ENCODE measurements around the gene ICAM4.

ICAM4 gene

GRCh38 chr19:10321874-10322835, 35.4 kb downstream of the ICAM4 start:
- Histone ChIP-seq H3K27ac (ENCODE audit: low read depth, low read length) (no peak overlapping the region), H3K9ac (ENCODE audit: low read depth, low read length) (no peak overlapping the region)
- WGBS: 94% methylated on average over 19 of the region's 19 CpGs

GRCh38 chr19:10325732-10326131, 39.0 kb downstream of the ICAM4 start:
- Histone ChIP-seq H3K9ac (ENCODE audit: low read depth, low read length) (no peak overlapping the region), H3K4me1 (ENCODE audit: insufficient read depth, low read length) (no peaks in the 10 kb centered on the region), H3K36me3 (ENCODE audit: insufficient read depth, low read length) (peaks cover 96% of the 10 kb centered on the region), H3K27ac (ENCODE audit: low read depth, low read length) (no peak overlapping the region), H3K9me3 (ENCODE audit: insufficient read depth, low read depth, low read length) (no peaks in the 10 kb centered on the region), H3K27me3 (ENCODE audit: insufficient read depth, low read length) (no peaks in the 10 kb centered on the region), H3K4me3 (ENCODE audit: low read length) (no peak overlapping the region)
- WGBS: 96% methylated on average over 8 of the region's 8 CpGs

More at GRCh38 chr19:10321874-10322835, 35.4 kb downstream of the ICAM4 start:
- Histone ChIP-seq H3K4me1 (ENCODE audit: insufficient read depth, low read length) (no peaks in the 10 kb centered on the region), H3K36me3 (ENCODE audit: insufficient read depth, low read length) (peaks cover 90% of the 10 kb centered on the region), H3K9me3 (ENCODE audit: insufficient read depth, low read depth, low read length) (no peaks in the 10 kb centered on the region), H3K27me3 (ENCODE audit: insufficient read depth, low read length) (no peaks in the 10 kb centered on the region), H3K4me3 (ENCODE audit: low read length) (no peak overlapping the region)

- no peaks in the 10 kb centered on the region for H3K27me3 ChIP-seq (ENCODE audit: insufficient read depth, low read length)
- 0 out of 2 replicates have a peak, but pooled peaks cover 3% of the 10 kb centered on the region for H3K4me1 ChIP-seq (ENCODE audit: insufficient read depth, low read length)
- H3K36me3 ChIP-seq (ENCODE audit: insufficient read depth, low read length): peaks cover 82% of the 10 kb centered on the region
- H3K27ac ChIP-seq (ENCODE audit: low read depth, low read length): no peak overlapping the region
- WGBS: 96% methylated on average over 7 of the region's 7 CpGs
- H3K9ac ChIP-seq (ENCODE audit: low read depth, low read length): no peak overlapping the region
- H3K9me3 ChIP-seq (ENCODE audit: insufficient read depth, low read depth, low read length): no peaks in the 10 kb centered on the region
- no peak overlapping the region for H3K4me3 ChIP-seq (ENCODE audit: low read length)
Observed at GRCh38 chr19:10327793-10328192, 41.0 kb downstream of the ICAM4 start.

- Histone ChIP-seq H3K9ac (ENCODE audit: low read depth, low read length) (no peak overlapping the region), H3K4me3 (ENCODE audit: low read length) (no peak overlapping the region), H3K9me3 (ENCODE audit: insufficient read depth, low read depth, low read length) (no peaks in the 10 kb centered on the region), H3K27me3 (ENCODE audit: insufficient read depth, low read length) (no peaks in the 10 kb centered on the region), H3K4me1 (ENCODE audit: insufficient read depth, low read length) (0 out of 2 replicates have a peak, but pooled peaks cover 3% of the 10 kb centered on the region), H3K36me3 (ENCODE audit: insufficient read depth, low read length) (peaks cover 72% of the 10 kb centered on the region), H3K27ac (ENCODE audit: low read depth, low read length) (no peak overlapping the region)
- 97% methylated on average over 41 of the region's 41 CpGs for WGBS
Observed at GRCh38 chr19:10328558-10329429, 42.0 kb downstream of the ICAM4 start.

GRCh38 chr19:10329555-10329954, 42.8 kb downstream of the ICAM4 start:
- H3K36me3 ChIP-seq (ENCODE audit: insufficient read depth, low read length): peaks cover 65% of the 10 kb centered on the region
- H3K4me1 ChIP-seq (ENCODE audit: insufficient read depth, low read length): 0 out of 2 replicates have a peak, but pooled peaks cover 3% of the 10 kb centered on the region
- peaks cover 5% of the 10 kb centered on the region; the same call in 1 of the 2 replicates for H3K27me3 ChIP-seq (ENCODE audit: insufficient read depth, low read length)
- 94% methylated on average over 13 of the region's 13 CpGs for WGBS
- no peak overlapping the region for H3K9ac ChIP-seq (ENCODE audit: low read depth, low read length)
- H3K27ac ChIP-seq (ENCODE audit: low read depth, low read length): no peak overlapping the region
- no peak overlapping the region for H3K4me3 ChIP-seq (ENCODE audit: low read length)
- no peaks in the 10 kb centered on the region for H3K9me3 ChIP-seq (ENCODE audit: insufficient read depth, low read depth, low read length)

- 42% methylated on average over 18 of the region's 18 CpGs for WGBS
- H3K27ac ChIP-seq (ENCODE audit: low read depth, low read length): peak overlapping the region; percentile 89; the same call in 1 of the 2 replicates
- H3K9ac ChIP-seq (ENCODE audit: low read depth, low read length): peak overlapping the region; percentile 92
- H3K27me3 ChIP-seq (ENCODE audit: insufficient read depth, low read length): peaks cover 10% of the 10 kb centered on the region; the same call in 1 of the 2 replicates
- H3K9me3 ChIP-seq (ENCODE audit: insufficient read depth, low read depth, low read length): no peaks in the 10 kb centered on the region
- H3K4me1 ChIP-seq (ENCODE audit: insufficient read depth, low read length): 0 out of 2 replicates have a peak, but pooled peaks cover 3% of the 10 kb centered on the region
- H3K4me3 ChIP-seq (ENCODE audit: low read length): peak overlapping the region; percentile 82
- peaks cover 39% of the 10 kb centered on the region for H3K36me3 ChIP-seq (ENCODE audit: insufficient read depth, low read length)
Observed at GRCh38 chr19:10332158-10332964, 45.6 kb downstream of the ICAM4 start.

GRCh38 chr19:10332965-10333757, 46.4 kb downstream of the ICAM4 start, which contains the start of gene RAVER1:
Gene RAVER1 (minus strand): TSS chr19:10333529. CDS start chr19:10333507, 22 bp downstream.
- H3K36me3 ChIP-seq (ENCODE audit: insufficient read depth, low read length): peaks cover 31% of the 10 kb centered on the region
- under 1% methylated on average over 82 of the region's 82 CpGs for WGBS
- H3K27me3 ChIP-seq (ENCODE audit: insufficient read depth, low read length): peaks cover 10% of the 10 kb centered on the region; the same call in 1 of the 2 replicates
- 0 out of 2 replicates have a peak, but pooled peaks cover 3% of the 10 kb centered on the region for H3K4me1 ChIP-seq (ENCODE audit: insufficient read depth, low read length)
- no peaks in the 10 kb centered on the region for H3K9me3 ChIP-seq (ENCODE audit: insufficient read depth, low read depth, low read length)
- H3K9ac ChIP-seq (ENCODE audit: low read depth, low read length): peak within 1 kb of the TSS; percentile 92
- peak within 1 kb of the TSS; percentile 82 for H3K4me3 ChIP-seq (ENCODE audit: low read length)
- H3K27ac ChIP-seq (ENCODE audit: low read depth, low read length): peak within 1 kb of the TSS; percentile 89

GRCh38 chr19:10333758-10334587, 47.2 kb downstream of the ICAM4 start:
- no peaks in the 10 kb centered on the region for H3K9me3 ChIP-seq (ENCODE audit: insufficient read depth, low read depth, low read length)
- WGBS: 4% methylated on average over 44 of the region's 44 CpGs

More at GRCh38 chr19:10333758-10334587, 47.2 kb downstream of the ICAM4 start:
- peaks cover 23% of the 10 kb centered on the region for H3K36me3 ChIP-seq (ENCODE audit: insufficient read depth, low read length)
- H3K27ac ChIP-seq (ENCODE audit: low read depth, low read length): no peak overlapping the region
- H3K27me3 ChIP-seq (ENCODE audit: insufficient read depth, low read length): peaks cover 10% of the 10 kb centered on the region; the same call in 1 of the 2 replicates
- H3K4me3 ChIP-seq (ENCODE audit: low read length): peak overlapping the region; percentile 82
- peak overlapping the region; percentile 15; the same call in 1 of the 2 replicates for H3K9ac ChIP-seq (ENCODE audit: low read depth, low read length)
- peaks cover 3% of the 10 kb centered on the region; the same call in 1 of the 2 replicates for H3K4me1 ChIP-seq (ENCODE audit: insufficient read depth, low read length)
